Measurements from ENCODE around the gene LPGAT1.

The LPGAT1 gene

DNA sequence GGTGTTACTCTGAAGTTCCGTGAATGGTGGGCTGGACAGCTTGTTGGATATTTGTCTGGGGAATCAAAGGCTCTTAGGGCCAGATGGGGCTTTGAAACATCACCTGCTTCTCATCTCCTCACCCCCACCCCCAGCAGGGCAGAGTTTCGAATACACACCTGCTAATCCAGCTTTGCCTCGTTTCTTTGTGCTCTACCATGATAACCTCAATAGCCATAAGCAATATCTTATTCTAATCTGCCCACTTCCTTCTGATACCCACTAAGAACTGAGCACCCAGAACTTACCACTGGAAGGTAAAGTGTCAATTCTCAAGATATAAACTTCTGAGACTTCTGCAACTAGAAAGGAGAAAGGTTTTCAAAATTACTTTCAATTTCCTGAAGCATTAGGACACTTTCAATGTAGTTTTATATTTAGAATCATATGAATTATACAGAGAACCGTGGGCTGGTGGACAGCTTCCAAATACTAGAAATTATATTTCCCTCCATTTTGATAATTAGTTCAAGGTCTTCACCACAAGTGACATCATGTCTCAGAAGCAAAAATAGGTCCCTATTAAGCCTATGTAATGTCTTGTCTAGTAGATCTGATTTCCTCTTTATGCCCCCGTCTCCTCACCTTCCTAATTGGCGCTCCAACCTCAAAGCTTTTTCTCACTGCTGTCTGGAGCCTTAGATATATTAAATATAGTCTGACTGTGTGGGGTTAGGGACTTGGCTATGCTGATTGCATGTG, 90.7 kb downstream of the LPGAT1 start:
- no peak for DNase-seq (ENCODE audit: insufficient read length, low spot score)
- TF ChIP-seq SPI1 (IDR thresholded peaks at IDR 0.05; ENCODE audit: low read depth, low read length) (peak; percentile 34; the same call in 1 of the 2 replicates), POU2F2 (IDR thresholded peaks at IDR 0.05; ENCODE audit: low read depth, low read length) (no peak)
- FAIRE-seq = no peak

GRCh38 chr1:211738691-211739301, 91.8 kb downstream of the LPGAT1 start:
- FAIRE-seq = no peak
- no peak for DNase-seq (ENCODE audit: insufficient read length, low spot score)
- TF ChIP-seq TAF1 (IDR thresholded peaks at IDR 0.05; ENCODE audit: low read depth, low read length) (no peak), PAX5 (IDR thresholded peaks at IDR 0.05; ENCODE audit: insufficient read depth, low read length, severe bottlenecking) (no peak), POLR2A (IDR thresholded peaks at IDR 0.05; ENCODE audit: low read depth, low read length) (no peak), POLR2AphosphoS5 (IDR thresholded peaks at IDR 0.05; ENCODE audit: low read depth, low read length) (no peak), POU2F2 (IDR thresholded peaks at IDR 0.05; ENCODE audit: low read depth, low read length) (no peak), SPI1 (IDR thresholded peaks at IDR 0.05; ENCODE audit: low read depth, low read length) (no peak)

DNA sequence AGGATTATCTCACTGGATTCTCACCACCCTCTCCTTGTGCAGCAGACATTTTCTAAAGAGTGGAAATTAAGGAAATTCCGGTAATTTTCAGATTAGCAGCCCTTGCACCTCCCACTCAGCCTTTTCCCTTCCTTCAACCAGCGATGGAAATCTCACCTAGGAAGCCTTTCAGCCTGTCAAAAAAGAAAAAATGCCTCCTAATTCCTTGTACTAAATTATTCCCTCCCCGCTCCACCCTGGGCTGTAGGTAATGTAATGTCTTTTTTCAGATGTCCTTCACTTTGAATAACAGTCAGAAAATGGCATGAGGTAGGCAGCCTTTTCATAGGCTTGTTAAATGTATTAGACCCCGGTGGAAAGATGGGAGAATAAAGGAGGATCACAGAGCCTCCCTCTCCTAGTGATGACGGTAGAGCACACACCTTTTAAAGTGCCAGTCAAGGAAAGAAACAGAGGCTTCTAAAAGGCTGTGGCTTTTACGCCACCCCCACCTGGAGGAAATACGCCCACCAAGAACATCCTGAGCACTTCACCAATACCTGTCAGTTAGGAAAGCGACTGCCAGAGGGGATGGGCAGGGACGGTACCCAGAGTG, 92.4 kb downstream of the LPGAT1 start:
- DNase-seq (ENCODE audit: insufficient read length, low spot score) (no peak), FAIRE-seq (no peak)
- TF ChIP-seq PAX5 (IDR thresholded peaks at IDR 0.05; ENCODE audit: insufficient read depth, low read length, severe bottlenecking) = no peak
- TF ChIP-seq SPI1 (IDR thresholded peaks at IDR 0.05; ENCODE audit: low read depth, low read length) = no peak
- TF ChIP-seq TAF1 (IDR thresholded peaks at IDR 0.05; ENCODE audit: low read depth, low read length) = no peak
- no peak for TF ChIP-seq POLR2A (IDR thresholded peaks at IDR 0.05; ENCODE audit: low read depth, low read length)
- no peak for TF ChIP-seq POU2F2 (IDR thresholded peaks at IDR 0.05; ENCODE audit: low read depth, low read length)
- TF ChIP-seq POLR2AphosphoS5 (IDR thresholded peaks at IDR 0.05; ENCODE audit: low read depth, low read length) = no peak

DNA sequence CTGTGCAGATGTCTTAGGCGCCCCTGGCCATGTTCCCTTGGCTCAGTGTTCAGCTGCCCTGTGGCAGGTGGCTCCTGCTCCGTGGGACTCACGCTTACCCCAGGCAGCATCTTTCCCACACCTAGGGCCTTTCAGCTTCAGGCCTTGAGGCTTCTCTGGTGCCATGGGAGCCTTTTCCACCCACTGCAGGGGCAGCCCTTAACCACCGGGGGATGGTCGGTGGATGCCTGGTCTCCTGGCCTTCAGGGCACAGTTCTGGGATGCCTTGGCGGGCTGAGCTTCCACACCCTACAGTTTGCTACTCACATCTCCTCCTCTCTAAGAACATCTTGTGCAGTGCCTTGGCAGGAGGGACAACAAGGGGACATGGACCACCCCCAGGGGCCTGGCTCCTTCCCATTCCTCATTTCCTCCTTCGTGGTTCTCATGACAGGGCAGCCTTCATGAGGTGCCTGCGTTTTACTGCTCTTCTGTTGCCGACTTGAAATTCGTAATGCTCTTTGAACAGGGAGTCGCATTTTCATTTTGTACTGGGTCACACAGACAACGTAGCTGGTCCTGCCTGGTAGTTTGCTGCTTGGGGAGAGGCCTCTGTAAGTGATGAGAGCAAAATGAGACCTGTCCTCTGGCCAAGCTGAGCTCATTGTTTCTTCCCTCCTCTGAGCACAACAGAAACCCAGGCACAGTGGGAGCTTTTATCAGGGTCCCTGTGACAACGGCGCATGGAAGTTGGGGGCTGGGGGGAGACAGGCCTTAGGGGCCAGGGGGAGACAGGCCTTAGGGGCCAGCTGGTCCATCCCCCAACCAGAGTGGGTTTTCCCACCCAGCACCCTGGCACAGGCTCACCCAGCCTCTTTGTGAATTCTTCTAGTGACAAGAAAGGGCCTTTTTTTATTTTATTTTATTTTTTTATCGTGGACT, 93.2 kb downstream of the LPGAT1 start:
- no peak for FAIRE-seq
- TF ChIP-seq POLR2AphosphoS5 (IDR thresholded peaks at IDR 0.05; ENCODE audit: low read depth, low read length) = no peak
- TF ChIP-seq POLR2A (IDR thresholded peaks at IDR 0.05; ENCODE audit: low read depth, low read length) = no peak
- no peak for TF ChIP-seq POU2F2 (IDR thresholded peaks at IDR 0.05; ENCODE audit: low read depth, low read length)
- no peak for TF ChIP-seq SPI1 (IDR thresholded peaks at IDR 0.05; ENCODE audit: low read depth, low read length)
- no peak for TF ChIP-seq TAF1 (IDR thresholded peaks at IDR 0.05; ENCODE audit: low read depth, low read length)
- no peak for DNase-seq (ENCODE audit: insufficient read length, low spot score)

DNA sequence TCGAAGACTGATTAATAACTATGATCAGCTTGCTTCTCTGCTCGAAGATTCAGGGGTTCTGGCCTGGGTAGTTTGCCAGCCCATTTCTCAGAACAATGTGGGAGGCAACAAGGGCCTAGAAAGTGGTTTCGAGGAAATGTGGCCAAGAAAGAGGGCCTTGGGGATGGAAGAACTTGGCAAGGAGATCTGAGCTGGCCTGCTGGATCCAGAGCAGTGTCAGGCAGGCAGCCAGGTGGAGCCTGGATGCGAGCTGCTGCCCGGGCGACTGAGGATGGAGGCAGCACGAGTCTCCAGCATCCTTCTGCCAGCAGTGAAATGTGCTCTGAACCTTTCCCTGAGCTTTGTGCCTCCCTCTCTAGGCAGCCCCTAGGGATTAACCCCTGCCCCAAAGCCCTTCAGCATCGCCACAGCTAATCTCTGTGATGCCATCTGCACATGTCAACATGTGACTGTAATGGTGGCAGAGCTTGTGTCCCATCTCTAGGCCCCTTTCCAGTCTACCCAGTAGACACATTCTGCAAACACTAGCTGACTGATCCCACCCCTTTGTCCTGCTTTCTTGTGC, 94.1 kb downstream of the LPGAT1 start:
- DNase-seq (ENCODE audit: insufficient read length, low spot score) (no peak), FAIRE-seq (no peak)
- no peak for TF ChIP-seq SPI1 (IDR thresholded peaks at IDR 0.05; ENCODE audit: low read depth, low read length)
- TF ChIP-seq POU2F2 (IDR thresholded peaks at IDR 0.05; ENCODE audit: low read depth, low read length) = no peak
- TF ChIP-seq PAX5 (IDR thresholded peaks at IDR 0.05; ENCODE audit: insufficient read depth, low read length, severe bottlenecking) = no peak
- no peak for TF ChIP-seq POLR2A (IDR thresholded peaks at IDR 0.05; ENCODE audit: low read depth, low read length)
- no peak for TF ChIP-seq POLR2AphosphoS5 (IDR thresholded peaks at IDR 0.05; ENCODE audit: low read depth, low read length)
- TF ChIP-seq TAF1 (IDR thresholded peaks at IDR 0.05; ENCODE audit: low read depth, low read length) = no peak

DNA sequence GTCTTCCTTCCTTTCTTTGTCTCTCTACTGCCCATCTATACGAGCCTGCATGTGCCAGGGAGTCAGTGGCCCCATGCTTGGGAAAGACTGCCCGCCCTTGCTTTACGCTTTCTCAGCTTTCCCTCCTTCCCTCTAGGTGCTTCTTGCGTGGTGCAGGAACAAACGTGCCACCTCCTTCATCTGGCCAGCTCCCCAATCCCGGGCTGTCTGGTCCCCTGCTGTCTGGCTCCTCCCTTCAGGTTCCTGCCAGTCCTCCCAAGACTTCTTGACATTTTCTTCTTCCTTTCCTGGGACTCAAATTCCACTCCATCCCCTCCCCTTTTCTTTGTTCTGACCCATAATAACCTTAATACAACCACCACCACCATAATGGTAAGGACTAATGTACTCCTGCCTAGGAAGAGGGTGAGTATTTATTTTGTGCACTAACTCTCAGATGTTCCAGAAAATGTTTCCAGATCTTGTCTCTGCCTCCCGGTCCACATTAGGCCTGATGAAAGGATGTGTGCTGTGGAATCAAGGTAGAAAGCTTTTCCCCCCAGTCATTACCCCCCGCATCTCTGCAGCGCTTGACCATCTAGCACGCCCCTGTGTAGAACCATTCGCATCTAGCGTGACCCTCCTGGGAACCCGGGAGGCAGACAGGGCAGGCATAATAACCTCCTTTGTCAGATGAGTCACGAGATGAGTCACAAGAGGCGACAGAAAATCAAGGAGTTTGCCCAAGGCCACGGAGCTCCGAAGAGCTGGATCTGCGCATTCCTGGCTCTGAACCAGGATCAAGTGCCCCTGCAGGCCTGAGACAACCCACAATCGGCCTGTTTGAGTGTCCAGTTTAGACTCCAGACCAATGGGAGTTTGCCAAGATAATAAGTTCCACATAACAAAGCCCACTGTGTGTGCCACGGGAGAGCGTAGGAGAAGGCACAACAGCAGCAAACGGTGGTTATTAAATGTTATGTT, 95.1 kb downstream of the LPGAT1 start:
- FAIRE-seq (no peak), DNase-seq (ENCODE audit: insufficient read length, low spot score) (no peak)
- no peak for TF ChIP-seq SPI1 (IDR thresholded peaks at IDR 0.05; ENCODE audit: low read depth, low read length)
- no peak for TF ChIP-seq POLR2A (IDR thresholded peaks at IDR 0.05; ENCODE audit: low read depth, low read length)
- TF ChIP-seq TAF1 (IDR thresholded peaks at IDR 0.05; ENCODE audit: low read depth, low read length) = no peak
- no peak for TF ChIP-seq POLR2AphosphoS5 (IDR thresholded peaks at IDR 0.05; ENCODE audit: low read depth, low read length)
- no peak for TF ChIP-seq POU2F2 (IDR thresholded peaks at IDR 0.05; ENCODE audit: low read depth, low read length)
- no peak for TF ChIP-seq PAX5 (IDR thresholded peaks at IDR 0.05; ENCODE audit: insufficient read depth, low read length, severe bottlenecking)

GRCh38 chr1:211734791-211735190, 95.8 kb downstream of the LPGAT1 start:
- no peak for DNase-seq (ENCODE audit: insufficient read length, low spot score)
- TF ChIP-seq POLR2A (IDR thresholded peaks at IDR 0.05; ENCODE audit: low read depth, low read length) (no peak), POU2F2 (IDR thresholded peaks at IDR 0.05; ENCODE audit: low read depth, low read length) (no peak), SPI1 (IDR thresholded peaks at IDR 0.05; ENCODE audit: low read depth, low read length) (no peak), TAF1 (IDR thresholded peaks at IDR 0.05; ENCODE audit: low read depth, low read length) (no peak), POLR2AphosphoS5 (IDR thresholded peaks at IDR 0.05; ENCODE audit: low read depth, low read length) (no peak), PAX5 (IDR thresholded peaks at IDR 0.05; ENCODE audit: insufficient read depth, low read length, severe bottlenecking) (no peak)
- FAIRE-seq = no peak

DNA sequence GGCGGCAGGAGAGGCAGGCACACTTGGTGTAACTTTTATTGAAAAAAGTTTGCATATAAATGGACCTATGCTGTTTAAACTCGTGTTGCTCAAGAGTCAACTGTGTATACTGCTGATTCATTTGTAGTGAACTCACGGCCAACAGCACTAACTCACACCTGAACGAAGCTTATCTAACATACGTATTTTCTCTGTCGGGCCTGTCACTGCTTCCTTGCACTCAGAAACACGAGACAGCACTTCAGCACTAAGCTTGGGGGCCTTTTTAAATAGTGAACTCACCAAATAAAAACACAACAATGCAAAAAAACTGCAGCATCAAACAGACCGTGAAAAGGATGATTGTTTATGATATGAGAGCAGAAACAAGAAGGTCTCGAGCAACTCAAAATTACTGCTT, 96.2 kb downstream of the LPGAT1 start:
- FAIRE-seq = no peak
- DNase-seq (ENCODE audit: insufficient read length, low spot score) = no peak
- TF ChIP-seq SPI1 (IDR thresholded peaks at IDR 0.05; ENCODE audit: low read depth, low read length) (no peak), POLR2AphosphoS5 (IDR thresholded peaks at IDR 0.05; ENCODE audit: low read depth, low read length) (no peak), POLR2A (IDR thresholded peaks at IDR 0.05; ENCODE audit: low read depth, low read length) (no peak), POU2F2 (IDR thresholded peaks at IDR 0.05; ENCODE audit: low read depth, low read length) (no peak), PAX5 (IDR thresholded peaks at IDR 0.05; ENCODE audit: insufficient read depth, low read length, severe bottlenecking) (no peak), TAF1 (IDR thresholded peaks at IDR 0.05; ENCODE audit: low read depth, low read length) (no peak)

Data from GM12891 (cell line).